Measurements from ENCODE around the gene ACTL9.

DNA sequence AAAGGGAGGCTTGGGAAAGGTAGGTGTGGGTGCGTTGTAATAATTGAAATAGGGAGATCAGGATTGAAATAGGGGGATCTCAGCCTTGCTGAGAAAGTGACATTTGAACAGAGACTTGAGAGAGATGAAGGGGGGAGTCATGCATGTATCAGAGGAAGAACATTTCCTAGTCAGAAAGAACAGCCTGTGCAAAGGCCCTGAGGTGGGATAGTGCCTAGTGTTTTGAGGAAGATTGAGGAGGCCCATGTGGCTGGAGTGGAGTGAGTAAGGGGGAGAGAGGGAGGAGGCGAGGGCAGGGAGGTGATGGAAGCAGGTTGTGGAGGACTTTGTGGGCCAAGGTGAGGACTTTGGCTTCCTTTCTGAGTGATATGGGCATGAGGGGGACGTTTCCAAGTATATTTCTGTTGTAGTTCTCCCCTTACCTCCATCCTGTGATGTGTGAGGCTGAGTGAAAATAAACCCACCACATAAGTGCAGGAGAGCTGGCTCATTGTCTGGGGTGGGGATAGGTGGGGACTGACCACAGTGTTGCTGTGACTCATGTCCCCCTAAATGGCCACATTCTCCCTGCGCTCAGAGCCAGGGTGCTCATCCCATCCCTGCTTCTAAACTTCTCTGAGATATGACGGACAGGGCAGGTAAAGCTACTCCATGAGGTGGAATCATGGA is 17.8 kb downstream of the ACTL9 start:
- no peak for TF ChIP-seq CTCF (IDR thresholded peaks at IDR 0.05)
- no peak for TF ChIP-seq ZFX (IDR thresholded peaks at IDR 0.05; ENCODE audit: borderline replicate concordance)
